Naive B cell (primary cell): Measurements from ENCODE around the gene DNAAF8. TPM values are rescaled to one million over a fixed set of nuclear protein-coding genes. Genes with fewer than 3 reads are reported as not detected.

Experiments
- ATAC-seq, 2 donors: fragments of 150-1000 bp; cut with Tn5 transposase; 2 replicates each; pipeline ENCODE4 v1.10.0; 2021; ENCODE audit warnings: low read depth in 2 of 2, mild to moderate bottlenecking in 2 of 2, moderate library complexity in 2 of 2
- DNase-seq: peaks from one replicate; pipeline ENCODE4 v3.0.0; 2022
- H3K27ac Mint-ChIP-seq, 6 donors: one replicate each; pipeline ENCODE4 v1.8.0; 2020 to 2022; ENCODE audit warnings: mild to moderate bottlenecking in 6 of 6, mixed read lengths in 6 of 6, moderate library complexity in 5 of 6, inconsistent platforms in 2 of 6
- H3K27me3 Mint-ChIP-seq, 3 donors: one replicate each; pipeline ENCODE4 v1.8.0; 2021 to 2022; ENCODE audit warnings: mixed read lengths in 3 of 3, mild to moderate bottlenecking in 1 of 3
- H3K36me3 Mint-ChIP-seq, 2 donors: one replicate each; pipeline ENCODE4 v1.8.0; 2020 to 2022; ENCODE audit warnings: mixed read lengths in 2 of 2, inconsistent platforms in 1 of 2, mild to moderate bottlenecking in 1 of 2
- H3K4me1 Mint-ChIP-seq, 3 donors: one replicate each; pipeline ENCODE4 v1.8.0; 2020 to 2022; ENCODE audit warnings: mixed read lengths in 3 of 3, inconsistent platforms in 1 of 3, mild to moderate bottlenecking in 1 of 3, moderate library complexity in 1 of 3
- H3K4me3 Mint-ChIP-seq, 8 donors: one replicate each; pipeline ENCODE4 v1.8.0; 2020 to 2022; ENCODE audit warnings: mild to moderate bottlenecking in 8 of 8, mixed read lengths in 8 of 8, moderate library complexity in 8 of 8, inconsistent platforms in 2 of 8
- H3K9me3 Mint-ChIP-seq, 7 donors: one replicate each; pipeline ENCODE4 v1.8.0; 2020 to 2022; ENCODE audit warnings: mixed read lengths in 7 of 7, mild to moderate bottlenecking in 5 of 7, inconsistent platforms in 2 of 7, moderate library complexity in 1 of 7
- polyA plus RNA-seq, 6 donors: library from polyadenylated mRNA; unstranded; fragments of 300-500 nt; fragmentation: Illumina TruSeq; gene quantifications; one replicate each; pipeline ENCODE4 v1.2.3, GENCODE V29; 2021; ENCODE audit warnings: low read depth in 6 of 6

DNAAF8 gene
- polyA plus RNA-seq, 6 donors from 2014 or later, result 0.30 to 0.84 (median 0.35) TPM; not detected in 2

DNA sequence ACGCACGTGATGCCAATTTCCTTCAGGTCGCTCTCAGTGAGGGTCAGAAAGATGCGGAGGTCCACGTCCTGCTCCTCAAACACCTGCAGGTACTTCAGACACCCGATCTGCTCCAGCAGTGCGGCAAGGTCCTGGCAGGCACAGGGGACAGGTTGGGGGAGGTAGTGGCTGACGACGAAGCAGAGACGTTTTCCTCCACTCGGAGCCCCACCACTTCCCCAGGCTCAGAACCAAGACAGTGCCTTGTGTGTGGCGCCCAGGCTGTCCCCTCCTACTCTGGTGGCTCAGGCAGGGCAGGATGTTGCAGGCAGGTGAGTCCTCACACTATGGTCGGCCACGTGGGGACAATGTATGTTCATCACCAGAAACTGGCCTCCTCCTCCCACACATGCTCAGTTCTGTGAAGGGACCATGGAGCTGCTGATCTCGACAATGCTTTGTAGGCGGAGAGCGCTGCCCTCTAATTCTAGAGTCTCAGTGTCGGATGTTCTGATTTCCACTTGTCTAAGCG lies 35.2 kb upstream of the DNAAF8 start:
- H3K36me3 Mint-ChIP-seq, result no peaks in the 10 kb centered on the region
- no peaks in the 10 kb centered on the region for H3K4me1 Mint-ChIP-seq
- DNase-seq (no peak), ATAC-seq (no peak)
- H3K9me3 Mint-ChIP-seq, result no peaks in the 10 kb centered on the region
- H3K27me3 Mint-ChIP-seq, result no peaks in the 10 kb centered on the region
- peak overlapping the region in 1 of 8 donors; percentile 46 for H3K4me3 Mint-ChIP-seq
- H3K27ac Mint-ChIP-seq, result peak overlapping the region in 1 of 6 donors; percentile 53

DNA sequence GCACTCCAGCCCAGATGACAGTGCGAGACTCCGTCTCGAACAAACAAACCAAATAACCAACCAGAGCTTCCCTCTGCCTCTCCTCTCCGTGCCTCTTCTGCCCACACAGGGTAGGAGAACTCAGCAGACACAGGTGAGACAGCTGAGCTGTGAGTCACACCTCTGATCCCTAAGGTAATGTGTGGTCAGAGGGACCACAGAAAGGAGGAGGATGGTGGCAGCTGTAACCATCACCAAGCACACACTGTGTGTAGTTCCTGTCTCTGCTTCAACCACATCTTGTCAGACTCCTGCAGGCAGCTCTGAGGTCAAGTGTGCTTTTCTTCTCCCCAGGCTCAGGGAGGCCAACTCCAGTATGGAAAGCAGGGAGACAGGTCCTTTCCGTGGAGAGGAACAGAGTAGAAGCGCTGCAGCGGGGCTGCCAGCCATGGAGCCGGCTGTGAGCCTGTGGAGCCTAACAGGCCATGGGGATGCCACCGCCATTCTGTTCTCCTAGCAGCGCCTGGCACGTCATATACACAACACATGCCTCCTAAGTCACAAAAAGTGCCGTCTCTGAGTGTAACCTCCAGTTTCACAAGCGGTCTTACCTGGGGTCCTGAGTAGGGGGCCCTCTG lies 33.8 kb upstream of the DNAAF8 start:
- DNase-seq (no peak), ATAC-seq (no peak)
- no peak overlapping the region for H3K4me3 Mint-ChIP-seq
- H3K9me3 Mint-ChIP-seq, result no peaks in the 10 kb centered on the region
- H3K27me3 Mint-ChIP-seq, result no peaks in the 10 kb centered on the region
- no peak overlapping the region for H3K27ac Mint-ChIP-seq
- no peaks in the 10 kb centered on the region for H3K4me1 Mint-ChIP-seq
- H3K36me3 Mint-ChIP-seq, result no peaks in the 10 kb centered on the region

DNA sequence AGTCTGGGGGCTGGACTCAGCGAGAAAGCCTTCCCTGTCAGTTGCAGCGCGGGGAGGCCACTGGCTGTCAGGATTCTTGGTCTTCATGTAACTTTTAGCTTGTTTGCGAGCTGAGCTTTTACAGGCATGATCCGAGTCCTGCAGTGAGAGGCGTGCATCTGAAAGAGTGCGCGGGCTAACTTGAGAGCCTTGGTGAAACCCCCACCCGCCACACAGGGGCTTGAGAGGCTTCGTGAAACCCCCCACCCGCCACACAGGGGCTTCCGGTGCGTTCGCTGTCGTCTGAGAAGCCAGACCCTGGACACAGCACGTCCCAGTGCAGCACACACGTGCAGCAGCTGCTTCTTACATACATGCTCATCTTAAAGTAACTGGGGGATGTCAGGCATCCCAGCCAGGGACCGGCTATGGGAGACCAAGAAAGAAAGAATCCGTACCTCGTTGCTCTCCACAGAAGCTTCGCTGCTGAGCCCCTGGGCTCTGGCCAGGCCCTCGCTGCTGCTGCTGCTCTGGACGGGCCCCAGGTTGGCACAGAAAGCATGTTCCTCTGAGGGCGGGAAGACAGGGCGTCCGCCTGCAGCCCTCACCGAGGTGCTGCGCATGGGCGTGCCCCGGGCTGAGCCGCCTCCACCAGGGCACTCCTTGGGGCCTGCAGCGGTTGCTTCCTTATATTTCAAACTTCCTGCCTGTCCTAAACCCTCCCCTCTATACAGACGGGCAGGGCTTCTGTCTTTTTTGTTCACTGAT lies 33.2 kb upstream of the DNAAF8 start:
- no peak overlapping the region for H3K4me3 Mint-ChIP-seq
- H3K9me3 Mint-ChIP-seq, result no peaks in the 10 kb centered on the region
- H3K4me1 Mint-ChIP-seq, result no peaks in the 10 kb centered on the region
- no peaks in the 10 kb centered on the region for H3K27me3 Mint-ChIP-seq
- ATAC-seq, result no peak
- no peak overlapping the region for H3K27ac Mint-ChIP-seq
- no peak for DNase-seq
- no peaks in the 10 kb centered on the region for H3K36me3 Mint-ChIP-seq

DNA sequence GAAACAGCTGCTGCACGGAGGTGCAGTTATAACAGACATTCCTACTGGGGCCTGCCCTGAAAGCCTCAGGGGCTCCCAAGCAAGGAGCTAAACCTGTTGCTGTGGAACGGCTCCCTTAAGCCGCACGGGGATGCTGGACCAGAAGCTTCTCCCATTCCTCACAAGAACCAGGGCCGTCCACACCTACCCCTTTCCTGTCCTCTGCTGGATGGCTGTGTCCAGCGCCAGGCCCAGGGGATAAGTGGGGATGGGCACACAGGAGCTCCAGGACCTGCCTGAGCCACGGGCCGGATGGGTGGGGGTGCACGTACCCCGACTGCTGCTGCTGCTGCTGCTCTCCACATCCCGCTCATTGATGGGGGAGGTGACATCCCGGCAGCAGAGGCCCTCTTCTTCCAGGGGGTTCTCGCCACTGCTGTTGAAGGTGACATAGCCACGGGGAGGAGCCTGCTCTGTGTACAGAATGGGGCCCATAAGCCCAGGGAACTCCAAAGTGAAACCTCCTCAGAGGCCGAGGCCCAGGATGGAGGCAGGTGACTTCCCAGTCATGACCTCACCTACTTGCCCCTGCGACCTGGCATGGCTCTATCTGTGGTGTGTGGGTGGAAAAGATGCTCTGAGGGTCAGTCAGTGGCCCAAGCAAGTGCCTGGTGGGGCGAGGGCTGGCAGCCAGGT lies 32.4 kb upstream of the DNAAF8 start:
- H3K27me3 Mint-ChIP-seq, result no peaks in the 10 kb centered on the region
- ATAC-seq (no peak), DNase-seq (no peak)
- H3K36me3 Mint-ChIP-seq, result no peaks in the 10 kb centered on the region
- H3K27ac Mint-ChIP-seq, result no peak overlapping the region
- H3K9me3 Mint-ChIP-seq, result no peaks in the 10 kb centered on the region
- H3K4me3 Mint-ChIP-seq, result no peak overlapping the region
- peaks cover 0 to 4% (median 0%) of the 10 kb centered on the region in 3 donors for H3K4me1 Mint-ChIP-seq

DNA sequence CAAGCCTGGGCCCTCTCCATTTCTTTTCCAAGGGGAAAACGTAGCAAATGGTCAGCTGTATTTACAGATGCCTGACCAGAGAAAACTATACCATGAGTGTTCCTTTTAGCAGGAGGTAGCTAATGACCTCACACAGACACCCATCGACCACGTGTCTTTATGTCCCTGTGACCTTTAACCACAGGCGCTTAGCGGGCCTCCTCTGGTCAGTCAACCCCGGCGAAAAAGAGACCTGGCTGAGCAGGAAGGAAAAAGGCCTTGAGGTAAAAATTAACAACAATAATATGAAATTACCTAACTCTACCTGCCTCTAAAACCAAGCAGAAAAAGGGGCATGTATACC lies 31.9 kb upstream of the DNAAF8 start:
- no peaks in the 10 kb centered on the region for H3K27me3 Mint-ChIP-seq
- DNase-seq (no peak), ATAC-seq (no peak)
- H3K27ac Mint-ChIP-seq, result no peak overlapping the region
- H3K4me1 Mint-ChIP-seq, result peaks cover 0 to 5% (median 0%) of the 10 kb centered on the region in 3 donors
- no peaks in the 10 kb centered on the region for H3K9me3 Mint-ChIP-seq
- H3K4me3 Mint-ChIP-seq, result no peak overlapping the region
- H3K36me3 Mint-ChIP-seq, result no peaks in the 10 kb centered on the region

GRCh38 chr16:4703906-4704305 lies 30.4 kb upstream of the DNAAF8 start:
- no peak for ATAC-seq

DNA sequence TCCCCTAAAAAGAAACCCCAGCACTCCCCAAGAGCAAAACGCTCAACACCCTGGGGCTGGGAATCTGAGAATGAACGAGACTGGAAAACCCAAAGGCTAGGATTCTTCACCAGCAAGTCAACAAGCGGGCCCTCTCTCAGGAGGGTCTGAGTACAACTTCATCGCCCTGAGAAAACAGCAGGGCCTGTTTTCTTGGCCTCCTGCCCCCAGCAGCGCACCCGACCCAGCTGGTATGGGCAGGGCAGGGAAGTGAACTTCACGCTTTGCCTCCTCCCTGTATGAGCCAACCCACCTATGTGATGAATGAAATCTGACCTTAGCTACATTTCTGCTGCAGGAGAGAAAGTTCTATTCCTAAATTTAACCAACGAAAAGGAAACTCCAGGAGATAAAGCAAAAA lies 29.8 kb upstream of the DNAAF8 start:
- DNase-seq (no peak), ATAC-seq (no peak)
- H3K4me1 Mint-ChIP-seq, result peaks cover 0 to 5% (median 0%) of the 10 kb centered on the region in 3 donors
- H3K27me3 Mint-ChIP-seq, result no peaks in the 10 kb centered on the region
- no peak overlapping the region for H3K27ac Mint-ChIP-seq
- H3K4me3 Mint-ChIP-seq, result no peak overlapping the region
- H3K36me3 Mint-ChIP-seq, result peaks cover 0 to 3% of the 10 kb centered on the region in 2 donors
- no peaks in the 10 kb centered on the region for H3K9me3 Mint-ChIP-seq

More at GRCh38 chr16:4703906-4704305, 30.4 kb upstream of the DNAAF8 start:
- Mint-ChIP-seq H3K36me3 (no peaks in the 10 kb centered on the region), H3K9me3 (no peaks in the 10 kb centered on the region), H3K4me1 (peaks cover 0 to 5% (median 0%) of the 10 kb centered on the region in 3 donors), H3K27me3 (no peaks in the 10 kb centered on the region), H3K4me3 (no peak overlapping the region), H3K27ac (no peak overlapping the region)
- DNase-seq, result no peak

GRCh38 chr16:4704913-4705312 lies 29.4 kb upstream of the DNAAF8 start:
- no peaks in the 10 kb centered on the region for H3K9me3 Mint-ChIP-seq
- H3K4me1 Mint-ChIP-seq, result peaks cover 0 to 5% (median 0%) of the 10 kb centered on the region in 3 donors
- ATAC-seq (no peak), DNase-seq (no peak)
- H3K27me3 Mint-ChIP-seq, result no peaks in the 10 kb centered on the region
- peaks cover 0 to 7% of the 10 kb centered on the region in 2 donors for H3K36me3 Mint-ChIP-seq
- H3K27ac Mint-ChIP-seq, result no peak overlapping the region
- no peak overlapping the region for H3K4me3 Mint-ChIP-seq

GRCh38 chr16:4706871-4707270 lies 27.5 kb upstream of the DNAAF8 start:
- Mint-ChIP-seq H3K4me1 (peaks cover 0 to 5% (median 0%) of the 10 kb centered on the region in 3 donors), H3K4me3 (no peak overlapping the region), H3K27me3 (no peaks in the 10 kb centered on the region), H3K27ac (peak overlapping the region in 1 of 6 donors; percentile 46), H3K36me3 (peaks cover 0 to 11% of the 10 kb centered on the region in 2 donors), H3K9me3 (no peaks in the 10 kb centered on the region)
- DNase-seq (no peak), ATAC-seq (no peak)

- Mint-ChIP-seq H3K4me1 (peaks cover 0 to 5% (median 0%) of the 10 kb centered on the region in 3 donors), H3K27ac (no peak overlapping the region), H3K4me3 (no peak overlapping the region), H3K36me3 (peaks cover 7 to 11% of the 10 kb centered on the region in 2 donors), H3K9me3 (no peaks in the 10 kb centered on the region), H3K27me3 (no peaks in the 10 kb centered on the region)
- DNase-seq, result no peak
- ATAC-seq, result no peak
These were observed 24.9 kb upstream of the DNAAF8 start for GRCh38 chr16:4709481-4709880.

GRCh38 chr16:4713663-4714501 lies 20.5 kb upstream of the DNAAF8 start:
- no peaks in the 10 kb centered on the region for H3K9me3 Mint-ChIP-seq
- DNase-seq (no peak), ATAC-seq (no peak)
- H3K36me3 Mint-ChIP-seq, result peaks cover 7 to 15% of the 10 kb centered on the region in 2 donors
- H3K27me3 Mint-ChIP-seq, result no peaks in the 10 kb centered on the region
- H3K4me3 Mint-ChIP-seq, result peak overlapping the region in 2 of 8 donors; percentile 5 to 59
- H3K4me1 Mint-ChIP-seq, result peaks cover 3 to 7% (median 7%) of the 10 kb centered on the region in 3 donors
- H3K27ac Mint-ChIP-seq, result peak overlapping the region in 1 of 6 donors; percentile 22

GRCh38 chr16:4714996-4715395 lies 19.3 kb upstream of the DNAAF8 start:
- H3K27ac Mint-ChIP-seq, result no peak overlapping the region
- no peak for DNase-seq
- ATAC-seq, result no peak
- H3K9me3 Mint-ChIP-seq, result no peaks in the 10 kb centered on the region
- no peak overlapping the region for H3K4me3 Mint-ChIP-seq
- H3K4me1 Mint-ChIP-seq, result peaks cover 5 to 14% (median 13%) of the 10 kb centered on the region in 3 donors
- H3K27me3 Mint-ChIP-seq, result no peaks in the 10 kb centered on the region
- peaks cover 7 to 8% of the 10 kb centered on the region in 2 donors for H3K36me3 Mint-ChIP-seq

DNA sequence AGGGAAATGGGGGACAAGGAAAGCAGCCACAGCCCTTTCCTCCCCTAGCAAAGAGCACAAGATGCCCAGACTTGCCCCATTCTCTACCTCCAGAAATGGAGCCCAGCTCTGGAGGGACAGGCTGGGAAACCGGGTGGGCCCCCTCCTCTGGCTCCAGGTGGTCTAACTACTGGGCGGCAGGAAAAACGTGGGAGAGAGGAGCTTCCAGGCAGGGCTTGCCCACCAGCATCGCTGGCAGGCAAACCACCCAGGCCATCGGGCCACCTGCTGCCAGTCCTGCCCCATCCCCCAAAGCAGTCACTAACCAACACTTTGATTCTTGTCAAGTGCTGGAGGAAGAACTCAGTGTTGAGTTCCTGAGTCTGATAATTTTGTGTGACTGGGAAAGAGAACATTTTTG lies 15.9 kb upstream of the DNAAF8 start:
- Mint-ChIP-seq H3K4me3 (no peak overlapping the region), H3K27me3 (no peaks in the 10 kb centered on the region), H3K36me3 (peaks cover 0 to 4% of the 10 kb centered on the region in 2 donors), H3K9me3 (no peaks in the 10 kb centered on the region), H3K27ac (peak overlapping the region in 2 of 6 donors; percentile 7 to 32), H3K4me1 (peaks cover 5 to 14% (median 13%) of the 10 kb centered on the region in 3 donors)
- no peak for ATAC-seq
- no peak for DNase-seq
